IMR-90 (cell line): Measurements from ENCODE around the gene ELMO1.

ENCODE experiments used
- CEBPB ChIP-seq: IDR thresholded peaks from 2 replicates; pipeline ENCODE4 v1.6.1; 2012; ENCODE audit warnings: low read depth, low read length, improper control_type of control experiment
- CTCF ChIP-seq: conservative IDR thresholded peaks from 2 replicates; pipeline ENCODE4 v1.5.1; 2012; ENCODE audit warnings: mild to moderate bottlenecking, low read depth, low read length, improper control_type of control experiment
- FOS ChIP-seq: fragments of 150-350 bp; IDR thresholded peaks from 2 replicates; pipeline ENCODE4 v1.6.1; 2016; ENCODE audit warnings: low read depth, low read length
- POLR2A ChIP-seq: IDR thresholded peaks from 2 replicates; pipeline ENCODE4 v1.6.1; 2012; ENCODE audit warnings: mild to moderate bottlenecking, low read depth, low read length
- RCOR1 ChIP-seq: IDR thresholded peaks from 2 replicates; pipeline ENCODE4 v1.6.1; 2012; ENCODE audit warnings: mild to moderate bottlenecking, low read length, improper control_type of control experiment; ENCODE audit not compliant: insufficient replicate concordance
- SMC3 ChIP-seq: fragments of 150-350 bp; IDR thresholded peaks from 2 replicates; pipeline ENCODE4 v1.6.1; 2016; ENCODE audit warnings: low read depth, mild to moderate bottlenecking, antibody characterized with exemption, low read length, moderate library complexity

- TF ChIP-seq CTCF (no peak), SMC3 (no peak), POLR2A (no peak), RCOR1 (no peak), CEBPB (no peak), FOS (no peak)
Observed at GRCh38 chr7:37409461-37409860, 39.2 kb downstream of the ELMO1 start.
